Measurements from ENCODE around the gene DIRAS2.

DNA sequence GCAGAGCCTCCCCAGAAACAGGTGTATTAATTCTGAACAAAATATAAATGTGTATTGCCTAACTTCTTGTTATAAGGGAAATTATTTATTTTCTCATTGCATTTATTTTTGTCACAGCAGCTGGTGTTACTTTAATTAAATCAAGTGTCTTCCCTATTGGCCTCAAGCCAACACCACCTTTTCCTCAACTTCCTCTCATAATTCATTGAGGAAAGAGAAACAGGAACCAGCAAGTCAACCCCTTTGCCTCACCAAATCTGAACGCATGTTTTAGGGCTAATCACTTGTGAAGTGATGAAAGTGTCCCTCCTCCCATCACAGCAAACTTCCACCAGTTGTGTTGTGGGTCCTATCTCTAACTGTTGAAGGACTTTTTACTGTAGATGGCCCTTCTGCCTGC lies 73.1 kb downstream of the DIRAS2 start:
- TF ChIP-seq, protein P1, sequence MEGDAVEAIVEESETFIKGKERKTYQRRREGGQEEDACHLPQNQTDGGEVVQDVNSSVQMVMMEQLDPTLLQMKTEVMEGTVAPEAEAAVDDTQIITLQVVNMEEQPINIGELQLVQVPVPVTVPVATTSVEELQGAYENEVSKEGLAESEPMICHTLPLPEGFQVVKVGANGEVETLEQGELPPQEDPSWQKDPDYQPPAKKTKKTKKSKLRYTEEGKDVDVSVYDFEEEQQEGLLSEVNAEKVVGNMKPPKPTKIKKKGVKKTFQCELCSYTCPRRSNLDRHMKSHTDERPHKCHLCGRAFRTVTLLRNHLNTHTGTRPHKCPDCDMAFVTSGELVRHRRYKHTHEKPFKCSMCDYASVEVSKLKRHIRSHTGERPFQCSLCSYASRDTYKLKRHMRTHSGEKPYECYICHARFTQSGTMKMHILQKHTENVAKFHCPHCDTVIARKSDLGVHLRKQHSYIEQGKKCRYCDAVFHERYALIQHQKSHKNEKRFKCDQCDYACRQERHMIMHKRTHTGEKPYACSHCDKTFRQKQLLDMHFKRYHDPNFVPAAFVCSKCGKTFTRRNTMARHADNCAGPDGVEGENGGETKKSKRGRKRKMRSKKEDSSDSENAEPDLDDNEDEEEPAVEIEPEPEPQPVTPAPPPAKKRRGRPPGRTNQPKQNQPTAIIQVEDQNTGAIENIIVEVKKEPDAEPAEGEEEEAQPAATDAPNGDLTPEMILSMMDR (IDR thresholded peaks at IDR 0.05): no peak
- no peak for TF ChIP-seq POLR2A (IDR thresholded peaks at IDR 0.05)
